ENCODE results near the gene ZNF320.
"Not testable (repeated sequence)": the region's sequence is repeated elsewhere in the genome, so short reads cannot be mapped to it uniquely, and the experiment has no call there.

The ZNF320 gene

DNA sequence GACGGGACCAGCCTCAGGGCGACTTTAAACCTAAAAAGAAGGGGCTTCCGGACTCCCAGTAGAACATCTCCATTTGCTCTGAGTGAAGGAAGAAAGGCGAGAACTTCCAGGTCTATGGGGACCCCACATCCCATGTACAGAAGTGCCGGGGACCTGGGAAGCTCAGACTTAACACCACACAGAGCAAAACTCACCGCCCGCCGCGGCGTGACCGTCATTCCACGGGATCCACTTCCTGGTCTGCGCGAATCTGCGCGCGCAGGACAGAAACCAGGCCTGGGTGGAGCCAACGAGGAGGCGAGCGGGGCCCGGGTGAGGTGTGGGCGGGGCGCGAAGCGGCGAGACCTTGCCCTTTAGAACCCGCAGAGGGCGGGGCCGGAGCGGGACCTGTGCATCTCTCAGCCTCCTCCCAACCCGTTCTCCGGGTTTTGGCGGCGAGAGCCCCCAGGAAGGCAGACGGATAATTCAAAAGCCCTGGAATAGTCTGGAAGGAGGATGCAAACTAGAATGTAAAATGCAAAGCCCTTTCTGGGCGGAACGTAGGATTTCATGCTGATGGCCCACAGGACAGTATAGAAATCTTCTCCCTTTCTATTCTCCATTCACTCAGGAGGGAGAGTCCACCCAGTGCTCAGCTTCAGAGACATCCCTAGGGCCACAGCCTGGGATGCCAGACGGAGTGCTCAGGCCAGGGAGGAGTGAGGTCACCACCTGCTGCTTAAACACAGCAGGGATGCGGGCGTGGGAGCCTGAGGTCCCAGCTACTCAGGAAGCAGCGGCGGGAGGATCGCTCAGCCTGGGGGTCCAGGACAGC lies 39.9 kb downstream of the ZNF320 start, which contains the start of gene ZNF468:
Gene ZNF468, minus strand, starts transcription at position 242 of the 814 bp plus-strand sequence. CDS start 3,347 bp downstream, outside the sequence.
- peak within 1 kb of the TSS; percentile 68 to 83 for H3K4me3 ChIP-seq (ENCODE audit: low read depth in 1 of 2, low read length in 2 of 2)

GRCh38 chr19:52856540-52857377 lies 40.7 kb downstream of the ZNF320 start:
- H3K4me3 ChIP-seq (ENCODE audit: low read depth in 1 of 2, low read length in 2 of 2): peak overlapping the region; percentile 68 to 83
- not testable (repeated sequence) for H3K9ac ChIP-seq (ENCODE audit: low read length); H3K27me3 ChIP-seq (ENCODE audit: control insufficient read depth in 1 of 2, insufficient read depth in 2 of 2, low read length in 2 of 2); H3K36me3 ChIP-seq (ENCODE audit: insufficient read depth, low read length); H3K4me1 ChIP-seq (ENCODE audit: insufficient read depth, low read length); H3K9me3 ChIP-seq (ENCODE audit: low read length)
- H3K27ac ChIP-seq (ENCODE audit: low read depth, low read length): peak overlapping the region; percentile 58

More for the DNA sequence above, 39.9 kb downstream of the ZNF320 start, which contains the start of gene ZNF468:
- H3K4me1 ChIP-seq (ENCODE audit: insufficient read depth, low read length); H3K9me3 ChIP-seq (ENCODE audit: low read length); H3K36me3 ChIP-seq (ENCODE audit: insufficient read depth, low read length); H3K27me3 ChIP-seq (ENCODE audit: control insufficient read depth in 1 of 2, insufficient read depth in 2 of 2, low read length in 2 of 2); H3K9ac ChIP-seq (ENCODE audit: low read length): not testable (repeated sequence)
- peak within 1 kb of the TSS; percentile 58 for H3K27ac ChIP-seq (ENCODE audit: low read depth, low read length)
